GM12872 (cell line): ENCODE data around the gene PYGO1.

Experiments
- CTCF ChIP-seq: IDR thresholded peaks from 3 replicates; pipeline ENCODE4 v1.5.1; 2011; ENCODE audit warnings: low read depth, mild to moderate bottlenecking, low read length, moderate library complexity; ENCODE audit not compliant: insufficient read depth

PYGO1 gene

GRCh38 chr15:55589287-55589686, 1.1 kb upstream of the PYGO1 start:
- no peak for TF ChIP-seq CTCF

- no peak for TF ChIP-seq CTCF
Measured at GRCh38 chr15:55588815-55589115, 620 bp upstream of the PYGO1 start.

- no peak for TF ChIP-seq CTCF
Measured at GRCh38 chr15:55587321-55588069, 650 bp downstream of the PYGO1 start.

GRCh38 chr15:55586808-55587207, 1.3 kb downstream of the PYGO1 start:
- no peak for TF ChIP-seq CTCF

GRCh38 chr15:55576943-55577342, 11.2 kb downstream of the PYGO1 start:
- TF ChIP-seq CTCF, result no peak

GRCh38 chr15:55574096-55574495, 14.0 kb downstream of the PYGO1 start:
- TF ChIP-seq CTCF, result no peak

GRCh38 chr15:55573224-55573623, 14.9 kb downstream of the PYGO1 start:
- TF ChIP-seq CTCF, result no peak
